ENCODE measurements around the gene ABCC1. TPM values are rescaled to one million over a fixed set of nuclear protein-coding genes. Genes with fewer than 3 reads are reported as not detected.

ABCC1 gene
- total RNA-seq, 2 experiments from 2014 or later: 42.9 to 44.8 TPM

DNA sequence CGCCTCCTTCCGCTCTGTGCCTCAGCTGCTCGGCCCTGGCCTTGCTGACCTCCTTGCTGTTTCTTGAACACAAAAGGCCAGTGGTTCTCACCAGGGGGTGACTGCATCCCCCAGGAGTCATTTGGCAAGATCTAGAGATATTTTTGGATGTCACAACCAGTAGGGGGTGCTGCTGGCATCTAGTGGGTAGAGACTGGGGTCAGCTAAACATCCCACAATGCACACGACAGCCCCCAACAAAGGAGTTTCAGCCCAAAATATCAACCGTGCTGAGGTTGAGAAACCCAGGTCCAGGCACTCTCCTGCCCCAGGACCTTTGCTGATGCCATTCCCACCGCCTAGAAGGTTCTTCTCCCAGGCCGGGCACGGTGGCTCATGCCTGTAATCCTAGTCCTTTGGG, 234.1 kb downstream of the ABCC1 start:
- H3K4me1 ChIP-seq (ENCODE audit: insufficient read depth, low read length): no peaks in the 10 kb centered on the region
- peaks cover 0 to under 1% of the 10 kb centered on the region in 2 experiments for H3K27me3 ChIP-seq (ENCODE audit: control insufficient read depth in 1 of 2, insufficient read depth in 2 of 2, low read length in 2 of 2)
- Mint-ChIP-seq H3K4me1 (ENCODE audit: low read depth) (no peaks in the 10 kb centered on the region), H3K36me3 (ENCODE audit: low read depth) (no peaks in the 10 kb centered on the region), H3K9me3 (no peaks in the 10 kb centered on the region), H3K27ac (no peak overlapping the region), H3K27me3 (no peaks in the 10 kb centered on the region), H3K4me3 (no peak overlapping the region)
- intact Hi-C loops (cut with DNase I, micrococcal nuclease): no loop called here
- ChIA-PET CTCF (no interaction called here), POLR2A (no interaction called here)
- no peaks in the 10 kb centered on the region for H3K36me3 ChIP-seq (ENCODE audit: insufficient read depth, low read length)
- no peak overlapping the region for H3K4me3 ChIP-seq (ENCODE audit: low read length)
- no peak for TF ChIP-seq CTCF (IDR thresholded peaks at IDR 0.05)
- H3K27ac ChIP-seq (ENCODE audit: low read depth in 1 of 2, low read length in 2 of 2): no peak overlapping the region
- peaks cover 0 to 3% of the 10 kb centered on the region in 2 experiments for H3K9me3 ChIP-seq (ENCODE audit: control insufficient read depth in 1 of 2, insufficient read depth in 1 of 2, low read length in 2 of 2)
- no peak for ATAC-seq (ENCODE audit: poor library complexity)
- no peak for DNase-seq

DNA sequence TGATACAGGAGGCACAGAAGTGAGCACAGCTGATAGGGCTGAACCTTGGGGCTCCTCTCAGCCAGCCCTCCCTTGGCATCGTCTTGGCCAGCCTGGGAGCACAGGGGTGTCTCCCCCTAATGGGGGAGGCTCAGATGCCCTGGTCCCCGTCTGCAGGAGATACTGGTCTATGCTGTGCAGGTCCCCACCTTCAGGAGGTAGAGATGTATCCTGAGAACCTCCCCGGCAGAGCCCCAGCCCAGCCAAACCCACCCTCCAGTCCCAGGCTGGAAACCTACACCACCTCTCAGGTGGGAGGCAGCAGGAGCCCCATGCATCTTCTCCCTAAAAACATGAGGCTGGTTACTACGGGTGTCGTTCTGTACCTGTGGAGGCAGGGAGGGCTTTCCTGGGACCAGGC, 235.2 kb downstream of the ABCC1 start:
- Mint-ChIP-seq H3K9me3 (no peaks in the 10 kb centered on the region), H3K4me3 (no peak overlapping the region), H3K27ac (no peak overlapping the region), H3K4me1 (ENCODE audit: low read depth) (no peaks in the 10 kb centered on the region), H3K27me3 (no peaks in the 10 kb centered on the region), H3K36me3 (ENCODE audit: low read depth) (no peaks in the 10 kb centered on the region)
- Histone ChIP-seq H3K27ac (ENCODE audit: low read depth in 1 of 2, low read length in 2 of 2) (no peak overlapping the region), H3K36me3 (ENCODE audit: insufficient read depth, low read length) (no peaks in the 10 kb centered on the region), H3K9me3 (ENCODE audit: control insufficient read depth in 1 of 2, insufficient read depth in 1 of 2, low read length in 2 of 2) (no peaks in the 10 kb centered on the region), H3K4me1 (ENCODE audit: insufficient read depth, low read length) (no peaks in the 10 kb centered on the region), H3K27me3 (ENCODE audit: control insufficient read depth in 1 of 2, insufficient read depth in 2 of 2, low read length in 2 of 2) (no peaks in the 10 kb centered on the region), H3K4me3 (ENCODE audit: low read length) (no peak overlapping the region)
- CTCF ChIA-PET: no interaction called here
- ATAC-seq (ENCODE audit: poor library complexity) (no peak), DNase-seq (no peak)
- POLR2A ChIA-PET: no interaction called here
- intact Hi-C loops (cut with DNase I, micrococcal nuclease): no loop called here
- TF ChIP-seq CTCF (IDR thresholded peaks at IDR 0.05): no peak

DNA sequence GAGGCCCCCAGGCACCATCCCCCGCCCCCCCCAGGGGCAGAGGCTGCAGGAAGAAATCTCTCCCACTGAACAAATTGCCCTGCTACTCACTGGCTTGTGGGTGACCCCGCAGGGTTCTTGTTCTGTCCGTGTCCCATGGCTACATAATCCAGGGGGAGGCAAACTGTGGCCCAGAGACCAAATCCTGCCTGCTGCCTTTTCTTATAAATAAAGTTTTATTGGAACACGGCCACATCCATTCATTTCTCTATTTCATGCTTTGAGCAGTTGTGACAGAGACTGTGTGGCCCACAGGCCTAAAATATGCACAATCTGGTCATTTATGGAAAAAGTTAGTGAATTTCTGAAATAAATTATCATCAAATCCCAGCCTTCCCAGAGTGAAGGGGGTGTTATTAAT, 235.7 kb downstream of the ABCC1 start:
- no peak overlapping the region for H3K27ac Mint-ChIP-seq

More for the DNA sequence above, 235.7 kb downstream of the ABCC1 start:
- H3K4me1 Mint-ChIP-seq (ENCODE audit: low read depth): no peaks in the 10 kb centered on the region
- Histone ChIP-seq H3K9me3 (ENCODE audit: control insufficient read depth in 1 of 2, insufficient read depth in 1 of 2, low read length in 2 of 2) (no peaks in the 10 kb centered on the region), H3K36me3 (ENCODE audit: insufficient read depth, low read length) (no peaks in the 10 kb centered on the region), H3K27ac (ENCODE audit: low read depth in 1 of 2, low read length in 2 of 2) (no peak overlapping the region), H3K4me3 (ENCODE audit: low read length) (no peak overlapping the region), H3K27me3 (ENCODE audit: control insufficient read depth in 1 of 2, insufficient read depth in 2 of 2, low read length in 2 of 2) (no peaks in the 10 kb centered on the region), H3K4me1 (ENCODE audit: insufficient read depth, low read length) (no peaks in the 10 kb centered on the region)
- ATAC-seq (ENCODE audit: poor library complexity) (no peak), DNase-seq (no peak)
- TF ChIP-seq CTCF (IDR thresholded peaks at IDR 0.05): no peak
- ChIA-PET POLR2A (no interaction called here), CTCF (no interaction called here)
- H3K4me3 Mint-ChIP-seq: no peak overlapping the region
- H3K27me3 Mint-ChIP-seq: no peaks in the 10 kb centered on the region
- intact Hi-C loops (cut with DNase I, micrococcal nuclease): no loop called here
- no peaks in the 10 kb centered on the region for H3K36me3 Mint-ChIP-seq (ENCODE audit: low read depth)
- H3K9me3 Mint-ChIP-seq: no peaks in the 10 kb centered on the region

All from CD4-positive, alpha-beta T cell (primary cell).